Measurements from ENCODE around the gene TNFRSF14.

Gene TNFRSF14
- long read RNA-seq, transcript TNFRSF14-201 (8 exons, 1,707 nt) = major isoform, 51 of 135 reads
- long read RNA-seq, partial matches to known transcripts = 7 of 135 reads
- long read RNA-seq, other reads (novel, unspliced or antisense) = 76 of 135 reads

- H3K27me3 ChIP-seq (ENCODE audit: insufficient read depth, poor library complexity, severe bottlenecking) = no peaks in the 10 kb centered on the region
- peak within 1 kb of the TSS; percentile 99 for H3K27ac ChIP-seq (replicated peaks)
- peak in 1 of 2 experiments; percentile 59 for DNase-seq (ENCODE audit: low read depth in 1 of 2, low spot score in 1 of 2)
- TF ChIP-seq POLR2AphosphoS5 (IDR thresholded peaks at IDR 0.05; ENCODE audit: low read depth) (no peak), GABPA (IDR thresholded peaks at IDR 0.05; ENCODE audit: low read depth) (no peak), SPI1 (IDR thresholded peaks at IDR 0.05; ENCODE audit: borderline replicate concordance, low read depth) (peak; percentile 29; the same call in 1 of the 2 replicates)
- TF ChIP-seq, protein P1, sequence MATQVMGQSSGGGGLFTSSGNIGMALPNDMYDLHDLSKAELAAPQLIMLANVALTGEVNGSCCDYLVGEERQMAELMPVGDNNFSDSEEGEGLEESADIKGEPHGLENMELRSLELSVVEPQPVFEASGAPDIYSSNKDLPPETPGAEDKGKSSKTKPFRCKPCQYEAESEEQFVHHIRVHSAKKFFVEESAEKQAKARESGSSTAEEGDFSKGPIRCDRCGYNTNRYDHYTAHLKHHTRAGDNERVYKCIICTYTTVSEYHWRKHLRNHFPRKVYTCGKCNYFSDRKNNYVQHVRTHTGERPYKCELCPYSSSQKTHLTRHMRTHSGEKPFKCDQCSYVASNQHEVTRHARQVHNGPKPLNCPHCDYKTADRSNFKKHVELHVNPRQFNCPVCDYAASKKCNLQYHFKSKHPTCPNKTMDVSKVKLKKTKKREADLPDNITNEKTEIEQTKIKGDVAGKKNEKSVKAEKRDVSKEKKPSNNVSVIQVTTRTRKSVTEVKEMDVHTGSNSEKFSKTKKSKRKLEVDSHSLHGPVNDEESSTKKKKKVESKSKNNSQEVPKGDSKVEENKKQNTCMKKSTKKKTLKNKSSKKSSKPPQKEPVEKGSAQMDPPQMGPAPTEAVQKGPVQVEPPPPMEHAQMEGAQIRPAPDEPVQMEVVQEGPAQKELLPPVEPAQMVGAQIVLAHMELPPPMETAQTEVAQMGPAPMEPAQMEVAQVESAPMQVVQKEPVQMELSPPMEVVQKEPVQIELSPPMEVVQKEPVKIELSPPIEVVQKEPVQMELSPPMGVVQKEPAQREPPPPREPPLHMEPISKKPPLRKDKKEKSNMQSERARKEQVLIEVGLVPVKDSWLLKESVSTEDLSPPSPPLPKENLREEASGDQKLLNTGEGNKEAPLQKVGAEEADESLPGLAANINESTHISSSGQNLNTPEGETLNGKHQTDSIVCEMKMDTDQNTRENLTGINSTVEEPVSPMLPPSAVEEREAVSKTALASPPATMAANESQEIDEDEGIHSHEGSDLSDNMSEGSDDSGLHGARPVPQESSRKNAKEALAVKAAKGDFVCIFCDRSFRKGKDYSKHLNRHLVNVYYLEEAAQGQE (IDR thresholded peaks at IDR 0.05; ENCODE audit: insufficient replicate concordance, low read depth) = peak; percentile 38
- peak within 1 kb of the TSS; percentile 55 for H3K4me3 ChIP-seq (replicated peaks; ENCODE audit: insufficient read depth, low read length)
These were observed at the start of gene TNFRSF14 for GRCh38 chr1:2556277-2556677. TSS of gene TNFRSF14 (plus strand) at chr1:2556371. CDS start at chr1:2556665, 294 bp downstream.

DNA sequence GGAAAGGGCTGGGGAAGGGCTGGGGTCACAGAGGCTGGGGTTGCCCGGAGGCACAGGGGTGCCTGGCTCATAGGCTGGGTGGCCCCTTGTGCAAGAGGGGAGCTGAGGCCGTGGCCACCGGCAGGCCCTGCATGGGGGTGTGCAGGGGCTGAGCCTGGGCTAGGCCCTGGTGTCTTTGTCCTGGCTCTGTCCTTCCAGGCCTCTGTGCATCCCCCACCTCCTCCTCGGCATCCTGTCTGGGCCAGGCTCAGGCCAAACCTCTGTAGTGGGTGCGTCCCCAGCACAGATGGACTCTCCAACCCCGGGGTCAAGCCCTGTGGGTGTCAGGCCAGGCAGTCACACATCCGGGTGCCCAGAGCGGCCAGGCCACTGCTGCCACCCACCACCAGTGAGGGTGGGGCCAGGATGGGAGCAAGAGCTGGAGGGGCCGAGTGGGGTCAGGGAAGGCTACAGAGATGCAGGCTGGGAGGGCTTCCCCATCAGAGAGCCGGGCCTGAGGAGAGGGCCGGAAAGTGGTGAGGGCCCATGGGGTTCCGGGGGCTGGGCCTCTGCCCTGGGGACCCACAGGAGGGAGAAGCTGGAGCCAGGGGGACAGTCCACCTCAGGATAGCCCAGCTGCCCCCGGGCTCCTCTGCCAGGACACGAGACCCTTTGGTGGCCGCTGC lies 49.1 kb upstream of the TNFRSF14 start:
- no peak for DNase-seq (ENCODE audit: low read depth in 1 of 2, low spot score in 1 of 2)
- no peak overlapping the region for H3K27ac ChIP-seq (replicated peaks)

GRCh38 chr1:2507744-2508155 lies 48.4 kb upstream of the TNFRSF14 start:
- no peak for DNase-seq (ENCODE audit: low read depth in 1 of 2, low spot score in 1 of 2)
- no peak overlapping the region for H3K27ac ChIP-seq (replicated peaks)

More for the DNA sequence above, 49.1 kb upstream of the TNFRSF14 start:
- TF ChIP-seq GABPA (IDR thresholded peaks at IDR 0.05; ENCODE audit: low read depth) = no peak
- no peak for TF ChIP-seq SPI1 (IDR thresholded peaks at IDR 0.05; ENCODE audit: borderline replicate concordance, low read depth)
- no peak; the same call in 1 of the 2 replicates for TF ChIP-seq POLR2AphosphoS5 (IDR thresholded peaks at IDR 0.05; ENCODE audit: low read depth)
- no peak for TF ChIP-seq CTCF (IDR thresholded peaks at IDR 0.05; ENCODE audit: insufficient read depth, low read length)
- TF ChIP-seq, protein P1 (IDR thresholded peaks at IDR 0.05; ENCODE audit: insufficient replicate concordance, low read depth) = no peak
- Histone ChIP-seq H3K4me3 (replicated peaks; ENCODE audit: insufficient read depth, low read length) (no peak overlapping the region), H3K27me3 (ENCODE audit: insufficient read depth, poor library complexity, severe bottlenecking) (peaks cover 10% of the 10 kb centered on the region)

More at GRCh38 chr1:2507744-2508155, 48.4 kb upstream of the TNFRSF14 start:
- H3K27me3 ChIP-seq (ENCODE audit: insufficient read depth, poor library complexity, severe bottlenecking) = peaks cover 10% of the 10 kb centered on the region
- H3K4me3 ChIP-seq (replicated peaks; ENCODE audit: insufficient read depth, low read length) = no peak overlapping the region
- no peak for TF ChIP-seq POLR2AphosphoS5 (IDR thresholded peaks at IDR 0.05; ENCODE audit: low read depth)
- TF ChIP-seq, protein P1 (IDR thresholded peaks at IDR 0.05; ENCODE audit: insufficient replicate concordance, low read depth) = no peak
- no peak for TF ChIP-seq SPI1 (IDR thresholded peaks at IDR 0.05; ENCODE audit: borderline replicate concordance, low read depth)

Measured in HL-60 (cell line).